ENCODE measurements around the gene PUS1. TPM values are rescaled to one million over a fixed set of nuclear protein-coding genes. Genes with fewer than 3 reads are reported as not detected.

The PUS1 gene
- total and polyA plus RNA-seq, 2 of the 4 experiments (the other 2 are of a cell fraction): 14.0 to 36.7 TPM

GRCh38 chr12:131902332-131903241 is 26.5 kb upstream of the PUS1 start:
- dilution Hi-C loops (cut with HindIII; ENCODE audit: low sequenced_read_pairs, unreplicated experiment): no loop called here
- H4K5ac ChIP-seq (ENCODE audit: low read depth, low read length): no peak overlapping the region
- DNase-seq (no peak), ATAC-seq (ENCODE audit: low read depth) (no peak)
- no peaks in the 10 kb centered on the region for H3K4me1 ChIP-seq (ENCODE audit: control insufficient read depth, insufficient read depth, low read length)
- H3K14ac ChIP-seq (replicated peaks; ENCODE audit: low read depth, low read length): no peak overlapping the region
- no peak overlapping the region for H2AK9ac ChIP-seq (replicated peaks; ENCODE audit: low read depth, low read length, poor library complexity)
- no peak overlapping the region for H3K18ac ChIP-seq (ENCODE audit: low read depth, low read length)
- no peak overlapping the region for H3K4me3 ChIP-seq (ENCODE audit: insufficient read depth, low read depth, low read length)
- H3K4ac ChIP-seq (ENCODE audit: low read depth, low read length): no peak overlapping the region
- no peak overlapping the region for H2BK20ac ChIP-seq (ENCODE audit: low read depth, low read length)
- H3K27ac ChIP-seq (ENCODE audit: insufficient read depth, low read length): no peak overlapping the region
- 81% methylated on average over 6 of the region's 25 CpGs; no CpG with 5 or more reads in 1 of the 2 experiments for WGBS, 2 experiments (ENCODE audit: extremely low coverage in 2 of 2, insufficient read length in 1 of 2)
- no peaks in the 10 kb centered on the region for H3K9me3 ChIP-seq (ENCODE audit: control insufficient read depth, insufficient read depth, low read length)
- H2BK5ac ChIP-seq (ENCODE audit: low read depth, low read length, poor library complexity, severe bottlenecking): no peak overlapping the region
- H3K23ac ChIP-seq (ENCODE audit: low read depth, low read length): no peak overlapping the region
- H3K79me1 ChIP-seq (ENCODE audit: low read depth in 1 of 2, low read length in 2 of 2): peaks cover 16 to 73% of the 10 kb centered on the region in 2 experiments
- intact Hi-C loops (cut with micrococcal nuclease): no loop called here
- TF ChIP-seq POLR2A (IDR thresholded peaks at IDR 0.05; ENCODE audit: low read depth, low read length): no peak
- TF ChIP-seq CHD1 (IDR thresholded peaks at IDR 0.05; ENCODE audit: low read depth, low read length): no peak
- no peak for TF ChIP-seq CEBPB (IDR thresholded peaks at IDR 0.05; ENCODE audit: low read depth, low read length)
- TF ChIP-seq MXI1 (IDR thresholded peaks at IDR 0.05; ENCODE audit: borderline replicate concordance, low read depth, low read length): no peak
- no peak overlapping the region for H2BK120ac ChIP-seq (ENCODE audit: low read depth, low read length)
- H4K20me1 ChIP-seq (ENCODE audit: insufficient read depth, low read length): peaks cover 57% of the 10 kb centered on the region
- H4K91ac ChIP-seq (ENCODE audit: insufficient read depth, low read depth, low read length): no peak overlapping the region
- no peak overlapping the region for H4K8ac ChIP-seq (ENCODE audit: low read depth in 2 of 2, low read length in 2 of 2)
- no peak overlapping the region for H2AFZ ChIP-seq (replicated peaks; ENCODE audit: low read length, poor library complexity)
- BruUV-seq (replicated peaks): no TSS peak
- in situ Hi-C loops (cut with MboI; ENCODE audit: low sequenced_read_pairs): no loop called here
- H2AK5ac ChIP-seq (ENCODE audit: low read depth, low read length): no peak overlapping the region
- H3K9ac ChIP-seq (ENCODE audit: low read depth, low read length): no peak overlapping the region
- H3K9me1 ChIP-seq (ENCODE audit: insufficient read depth, low read length): peaks cover 11% of the 10 kb centered on the region; the same call in 1 of the 2 replicates
- H2BK15ac ChIP-seq (ENCODE audit: low read depth, low read length): no peak overlapping the region
- CTCF ChIA-PET: no interaction called here
- H3K27me3 ChIP-seq (ENCODE audit: control insufficient read depth, insufficient read depth, low read length): no peaks in the 10 kb centered on the region
- H3K56ac ChIP-seq (ENCODE audit: extremely low read depth, insufficient read depth, low read length): no peak overlapping the region
- POLR2A ChIA-PET (ENCODE audit: unreplicated experiment): no interaction called here
- H3K36me3 ChIP-seq (ENCODE audit: control insufficient read depth, insufficient read depth, low read length): peaks cover 21% of the 10 kb centered on the region
- no peak overlapping the region for H3K4me2 ChIP-seq (ENCODE audit: low read depth, low read length)

Measured in IMR-90 (cell line).